Activated CD8-positive, alpha-beta memory T cell treated with anti-CD3 and anti-CD28 coated beads, Interleukin-2, amount 50 U/mL, for 4 hours (primary cell): ENCODE measurements around the gene YOD1.
A peak's percentile ranks its signal among the peaks of the same experiment; 100 is the strongest.

Experiments
- DNase-seq: peaks from one replicate; pipeline ENCODE4 v3.0.0-alpha.2; 2020

The YOD1 gene

GRCh38 chr1:207051191-207051943 lies at the start of gene YOD1:
Gene YOD1 (minus strand): TSS chr1:207051208. CDS start chr1:207051030, 178 bp downstream.
- no peak for DNase-seq

GRCh38 chr1:207097871-207098324 lies 46.9 kb upstream of the YOD1 start:
- DNase-seq = no peak

GRCh38 chr1:207093944-207094343 lies 42.9 kb upstream of the YOD1 start:
- no peak for DNase-seq

GRCh38 chr1:207091200-207091908 lies 40.3 kb upstream of the YOD1 start:
- DNase-seq = no peak

- DNase-seq = no peak
Measured at GRCh38 chr1:207089627-207090355, 38.8 kb upstream of the YOD1 start.

- DNase-seq = no peak
Measured at GRCh38 chr1:207088701-207089626, 38.0 kb upstream of the YOD1 start, which contains the start of gene C4BPB. Gene C4BPB (plus strand): TSS chr1:207088860. CDS start chr1:207089532, 672 bp downstream.

- DNase-seq = no peak
Measured at GRCh38 chr1:207088161-207088560, 37.2 kb upstream of the YOD1 start.

GRCh38 chr1:207085887-207086286 lies 34.9 kb upstream of the YOD1 start:
- DNase-seq = no peak

GRCh38 chr1:207084701-207085180 lies 33.7 kb upstream of the YOD1 start:
- DNase-seq = peak; percentile 47

GRCh38 chr1:207084232-207084631 lies 33.2 kb upstream of the YOD1 start:
- no peak for DNase-seq

- DNase-seq = no peak
Measured at GRCh38 chr1:207081806-207082205, 30.8 kb upstream of the YOD1 start.

GRCh38 chr1:207081088-207081487 lies 30.1 kb upstream of the YOD1 start:
- DNase-seq = no peak

- no peak for DNase-seq
Measured at GRCh38 chr1:207079706-207080241, 28.8 kb upstream of the YOD1 start.

GRCh38 chr1:207078578-207079132 lies 27.6 kb upstream of the YOD1 start:
- DNase-seq = no peak

- DNase-seq = peak; percentile 64
Measured at GRCh38 chr1:207077470-207078377, 26.7 kb upstream of the YOD1 start.

GRCh38 chr1:207077012-207077411 lies 26.0 kb upstream of the YOD1 start:
- DNase-seq = no peak

GRCh38 chr1:207076181-207076955 lies 25.4 kb upstream of the YOD1 start:
- no peak for DNase-seq

- DNase-seq = no peak
Measured at GRCh38 chr1:207073906-207074820, 23.2 kb upstream of the YOD1 start.
